Peyer's patch (tissue), 4 donors: Measurements from ENCODE around the gene KREMEN1.

Experiments
- POLR2A ChIP-seq, 2 donors: fragments of 450-650 bp; IDR thresholded peaks; one replicate each; pipeline ENCODE4 v1.5.1; 2017; ENCODE audit warnings: antibody characterized with exemption in 2 of 2, mild to moderate bottlenecking in 2 of 2, moderate library complexity in 2 of 2
- TF ChIP-seq, protein P1 (sequence below), 6 experiments: fragments of 450-650 bp in 4 of 6; fragments of 200-600 bp in 2 of 6; sonication (generic) in 1 of 6; IDR thresholded peaks; one replicate each; pipeline ENCODE4 v1.5.1; 2017 to 2019; ENCODE audit warnings: antibody characterized with exemption in 6 of 6, mild to moderate bottlenecking in 3 of 6, moderate library complexity in 1 of 6

DNA sequence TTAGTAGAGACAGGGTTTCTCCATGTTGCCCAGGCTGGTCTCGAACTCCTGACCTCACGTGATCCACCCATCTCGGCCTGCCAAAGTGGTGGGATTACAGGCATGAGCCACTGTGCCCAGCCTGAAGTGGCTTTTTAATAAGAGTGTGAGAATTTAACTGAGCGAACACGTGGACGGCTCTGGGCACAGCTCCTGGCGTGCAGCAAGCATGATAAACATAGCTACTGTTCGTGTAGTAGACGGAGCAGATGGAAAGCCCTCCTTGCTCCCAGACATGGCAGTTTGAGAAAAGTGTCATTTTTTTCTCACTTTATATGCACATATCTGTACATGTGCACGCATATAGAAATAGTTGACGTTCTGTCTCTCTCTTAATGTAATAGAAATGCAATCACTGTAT lies 139.9 kb downstream of the KREMEN1 start:
- TF ChIP-seq, protein P1, sequence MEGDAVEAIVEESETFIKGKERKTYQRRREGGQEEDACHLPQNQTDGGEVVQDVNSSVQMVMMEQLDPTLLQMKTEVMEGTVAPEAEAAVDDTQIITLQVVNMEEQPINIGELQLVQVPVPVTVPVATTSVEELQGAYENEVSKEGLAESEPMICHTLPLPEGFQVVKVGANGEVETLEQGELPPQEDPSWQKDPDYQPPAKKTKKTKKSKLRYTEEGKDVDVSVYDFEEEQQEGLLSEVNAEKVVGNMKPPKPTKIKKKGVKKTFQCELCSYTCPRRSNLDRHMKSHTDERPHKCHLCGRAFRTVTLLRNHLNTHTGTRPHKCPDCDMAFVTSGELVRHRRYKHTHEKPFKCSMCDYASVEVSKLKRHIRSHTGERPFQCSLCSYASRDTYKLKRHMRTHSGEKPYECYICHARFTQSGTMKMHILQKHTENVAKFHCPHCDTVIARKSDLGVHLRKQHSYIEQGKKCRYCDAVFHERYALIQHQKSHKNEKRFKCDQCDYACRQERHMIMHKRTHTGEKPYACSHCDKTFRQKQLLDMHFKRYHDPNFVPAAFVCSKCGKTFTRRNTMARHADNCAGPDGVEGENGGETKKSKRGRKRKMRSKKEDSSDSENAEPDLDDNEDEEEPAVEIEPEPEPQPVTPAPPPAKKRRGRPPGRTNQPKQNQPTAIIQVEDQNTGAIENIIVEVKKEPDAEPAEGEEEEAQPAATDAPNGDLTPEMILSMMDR (IDR thresholded peaks at IDR 0.05): no peak
- no peak for TF ChIP-seq POLR2A (IDR thresholded peaks at IDR 0.05)
